Measurements from ENCODE around the gene OTOP1.
"Not testable (repeated sequence)": the region's sequence is repeated elsewhere in the genome, so short reads cannot be mapped to it uniquely, and the experiment has no call there.

The OTOP1 gene

GRCh38 chr4:4160956-4161665 is 65.6 kb downstream of the OTOP1 start:
- peak; percentile 27 for DNase-seq

DNA sequence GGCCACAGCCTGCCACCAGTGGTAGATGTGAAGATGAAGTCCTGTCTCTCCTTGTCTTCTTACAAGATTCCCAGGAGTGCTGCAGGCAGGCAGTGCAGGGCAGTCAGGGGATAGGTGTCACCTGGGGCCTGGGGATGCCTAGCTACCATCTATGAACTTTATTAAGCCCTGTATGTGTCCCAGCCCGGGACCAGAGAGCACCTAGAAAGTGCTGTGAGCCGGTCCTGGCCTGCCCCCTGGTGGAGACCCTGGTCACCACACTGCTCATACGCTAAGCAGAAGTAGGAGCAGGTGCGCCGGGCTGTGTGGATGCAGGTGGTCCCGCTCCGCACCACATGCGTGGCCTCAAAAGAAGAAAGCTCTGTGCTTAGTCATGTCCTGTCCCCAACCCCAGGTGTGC is 81.1 kb downstream of the OTOP1 start:
- DNase-seq = peak; percentile 25

DNA sequence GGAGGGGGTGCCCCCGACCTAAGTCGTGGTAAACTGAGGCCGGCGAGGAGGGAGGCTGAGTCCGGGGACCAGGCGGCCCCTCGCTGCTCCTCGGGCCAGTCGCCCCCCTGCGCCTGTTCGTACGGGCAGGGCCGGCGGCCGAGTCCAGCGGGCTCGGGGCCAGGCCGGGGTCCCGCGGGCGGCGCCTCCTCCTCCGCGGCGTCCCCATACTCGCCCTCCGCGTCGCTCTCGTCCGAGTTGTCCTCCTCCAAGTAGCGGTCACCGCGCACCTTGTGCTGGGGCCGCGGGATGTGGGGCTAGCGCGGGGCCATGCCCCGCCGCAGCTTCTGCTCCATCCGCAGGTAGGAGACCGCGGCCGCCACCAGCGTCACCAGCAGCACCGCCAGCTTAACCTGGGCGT is 83.4 kb downstream of the OTOP1 start:
- DNase-seq = not testable (repeated sequence)

DNA sequence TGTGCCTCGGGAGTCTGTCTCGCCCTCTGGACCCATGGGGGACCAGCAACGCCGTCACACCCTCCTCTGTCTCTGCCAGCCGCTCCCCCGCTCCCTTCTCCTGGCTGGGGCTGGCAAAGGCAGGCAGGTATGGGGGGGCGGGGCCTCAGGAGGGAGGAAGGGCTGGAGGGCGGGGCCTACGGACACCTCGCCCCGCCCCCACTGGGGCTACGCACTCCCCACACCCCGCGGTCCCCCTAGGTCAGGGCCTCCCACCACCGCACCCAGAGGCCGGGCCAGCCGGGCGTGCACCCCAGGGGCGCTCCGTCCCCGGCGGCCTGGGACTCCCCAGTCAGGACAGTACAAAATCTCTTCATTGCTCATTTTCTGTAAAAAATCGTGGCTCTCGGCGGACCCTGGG is 84.0 kb downstream of the OTOP1 start:
- DNase-seq = not testable (repeated sequence)

GRCh38 chr4:4141186-4141585 is 85.5 kb downstream of the OTOP1 start:
- not testable (repeated sequence) for DNase-seq
